GM12874 (cell line): ENCODE data around the gene MTG1.

ENCODE experiments used
- TF ChIP-seq, protein P1 (sequence below): IDR thresholded peaks from 2 replicates; pipeline ENCODE4 v1.5.1; 2011; ENCODE audit warnings: low read depth, mild to moderate bottlenecking, control low read depth, low read length, moderate library complexity; ENCODE audit not compliant: insufficient read depth

The MTG1 gene

DNA sequence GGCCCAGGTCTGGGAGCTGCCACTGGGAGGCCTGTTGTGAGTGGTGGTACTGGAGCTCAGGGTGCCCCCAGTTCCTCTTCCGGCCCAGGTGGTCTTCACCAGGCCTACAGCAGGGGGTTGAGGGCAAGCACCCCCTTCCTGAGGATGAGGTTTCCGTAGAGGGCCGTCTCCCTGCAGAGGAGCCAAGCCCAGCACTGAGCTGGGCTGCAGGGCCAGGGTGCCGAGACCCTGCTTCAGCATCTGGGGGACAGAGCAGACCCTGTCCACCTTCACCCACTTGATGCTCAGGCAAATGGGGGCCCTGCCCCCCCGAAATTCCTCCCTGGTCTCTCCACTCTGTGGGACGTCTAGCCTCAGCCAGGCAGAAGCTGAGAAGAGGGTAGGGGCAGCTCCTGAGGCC is 38.7 kb upstream of the MTG1 start:
- TF ChIP-seq, protein P1, sequence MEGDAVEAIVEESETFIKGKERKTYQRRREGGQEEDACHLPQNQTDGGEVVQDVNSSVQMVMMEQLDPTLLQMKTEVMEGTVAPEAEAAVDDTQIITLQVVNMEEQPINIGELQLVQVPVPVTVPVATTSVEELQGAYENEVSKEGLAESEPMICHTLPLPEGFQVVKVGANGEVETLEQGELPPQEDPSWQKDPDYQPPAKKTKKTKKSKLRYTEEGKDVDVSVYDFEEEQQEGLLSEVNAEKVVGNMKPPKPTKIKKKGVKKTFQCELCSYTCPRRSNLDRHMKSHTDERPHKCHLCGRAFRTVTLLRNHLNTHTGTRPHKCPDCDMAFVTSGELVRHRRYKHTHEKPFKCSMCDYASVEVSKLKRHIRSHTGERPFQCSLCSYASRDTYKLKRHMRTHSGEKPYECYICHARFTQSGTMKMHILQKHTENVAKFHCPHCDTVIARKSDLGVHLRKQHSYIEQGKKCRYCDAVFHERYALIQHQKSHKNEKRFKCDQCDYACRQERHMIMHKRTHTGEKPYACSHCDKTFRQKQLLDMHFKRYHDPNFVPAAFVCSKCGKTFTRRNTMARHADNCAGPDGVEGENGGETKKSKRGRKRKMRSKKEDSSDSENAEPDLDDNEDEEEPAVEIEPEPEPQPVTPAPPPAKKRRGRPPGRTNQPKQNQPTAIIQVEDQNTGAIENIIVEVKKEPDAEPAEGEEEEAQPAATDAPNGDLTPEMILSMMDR, result no peak

DNA sequence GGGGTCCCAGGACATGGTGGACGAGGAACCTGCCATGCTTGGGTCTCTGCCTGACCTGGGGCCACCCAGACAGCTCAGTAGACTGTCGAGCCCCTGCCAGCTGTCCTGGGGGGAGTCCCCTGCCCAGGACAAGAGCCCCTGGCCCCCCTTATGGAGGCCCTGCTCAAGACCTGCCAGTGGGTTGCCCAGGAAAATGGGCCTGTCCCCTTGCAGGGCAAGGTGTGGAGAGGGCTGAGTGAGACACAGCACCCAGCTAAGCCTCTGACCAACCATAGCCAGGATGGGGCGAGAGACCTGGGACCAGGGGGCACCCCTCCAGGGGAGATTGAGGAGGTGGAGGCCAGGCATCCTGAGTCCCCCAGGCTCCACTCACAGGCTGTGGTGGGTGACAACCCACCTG is 38.0 kb upstream of the MTG1 start:
- TF ChIP-seq, protein P1, result no peak

DNA sequence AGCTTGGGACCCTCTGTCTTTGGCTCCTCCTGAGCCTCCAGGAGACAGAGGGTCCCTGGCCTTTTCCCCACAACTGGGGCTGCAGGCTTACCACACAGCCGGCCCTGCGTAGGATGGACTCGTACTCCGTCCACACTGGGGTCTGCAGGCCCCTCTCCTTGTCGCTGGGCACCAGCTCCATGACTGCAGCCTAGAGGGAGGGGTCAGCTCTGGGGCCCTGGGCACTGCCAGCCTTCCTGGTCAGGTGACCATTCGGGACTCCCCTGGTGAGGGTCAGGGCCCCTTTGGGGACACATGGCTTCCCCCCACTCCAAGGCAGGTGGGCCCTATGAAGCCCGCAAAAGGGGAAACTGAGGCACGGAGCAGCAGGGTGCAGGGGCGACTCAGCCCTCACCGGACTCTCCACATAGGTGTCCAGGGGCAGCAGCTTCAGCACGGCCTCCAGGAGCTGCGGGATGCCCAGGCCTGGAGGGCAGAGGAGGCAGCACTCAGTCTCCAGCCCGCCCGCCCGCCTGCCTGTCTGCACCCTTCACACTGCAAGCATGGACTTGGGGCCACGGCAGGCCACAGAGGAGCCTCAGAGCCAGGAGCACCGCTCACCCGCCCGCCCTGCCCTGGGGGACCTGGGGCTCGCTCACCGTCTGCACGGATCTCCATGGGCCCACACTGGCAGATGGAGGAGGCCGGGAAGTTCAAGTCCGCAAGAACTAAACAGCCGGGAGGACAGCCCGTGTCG is 37.2 kb upstream of the MTG1 start:
- TF ChIP-seq, protein P1, result no peak

DNA sequence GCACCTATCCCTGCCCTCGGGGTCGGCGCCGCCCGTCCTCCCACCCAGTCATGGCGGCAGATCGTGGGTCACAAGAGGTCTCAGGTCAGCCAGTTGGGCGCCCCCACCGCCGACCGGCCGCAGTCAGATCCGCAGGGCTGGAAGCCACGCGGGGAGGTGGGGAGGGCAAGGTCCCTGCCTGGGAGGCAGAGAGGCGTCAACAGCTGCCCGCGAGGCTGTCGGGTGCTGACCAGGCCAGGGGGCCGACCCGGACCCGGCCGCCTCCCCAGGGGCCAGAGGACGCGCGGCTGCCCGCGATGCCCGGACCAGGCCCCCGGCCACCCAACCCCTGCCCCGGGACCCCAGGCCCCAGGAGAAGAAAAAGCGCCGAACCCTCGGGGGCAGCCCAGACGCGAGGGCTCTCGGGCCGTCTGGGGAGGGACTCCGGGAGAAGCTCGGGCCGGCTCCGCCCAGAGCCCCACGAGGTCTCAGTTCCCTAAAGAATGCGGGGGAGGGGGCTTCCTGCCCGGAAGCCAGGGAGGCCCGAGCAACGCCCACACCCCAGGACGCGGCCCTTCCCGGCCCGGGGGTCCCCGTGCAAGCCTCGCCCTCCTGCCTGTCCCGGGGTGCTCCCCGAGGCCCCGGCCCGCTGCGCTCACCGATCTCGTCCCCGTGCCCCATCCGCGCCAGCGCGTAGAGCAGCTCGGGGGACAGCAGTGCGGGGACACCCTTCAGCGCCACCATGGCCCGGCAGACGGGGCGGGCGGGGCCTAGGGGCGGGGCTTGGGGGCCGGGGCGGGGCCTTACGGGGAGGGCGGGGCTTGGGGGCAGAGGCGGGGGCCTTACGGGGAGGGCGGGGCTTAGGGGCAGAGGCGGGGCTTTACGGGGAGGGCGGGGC is 36.4 kb upstream of the MTG1 start, which contains the start of gene FUOM:
FUOM (minus strand) TSS at position 735 of the 877 bp plus-strand sequence; CDS start at position 723, 12 bp downstream.
- TF ChIP-seq, protein P1, result no peak

DNA sequence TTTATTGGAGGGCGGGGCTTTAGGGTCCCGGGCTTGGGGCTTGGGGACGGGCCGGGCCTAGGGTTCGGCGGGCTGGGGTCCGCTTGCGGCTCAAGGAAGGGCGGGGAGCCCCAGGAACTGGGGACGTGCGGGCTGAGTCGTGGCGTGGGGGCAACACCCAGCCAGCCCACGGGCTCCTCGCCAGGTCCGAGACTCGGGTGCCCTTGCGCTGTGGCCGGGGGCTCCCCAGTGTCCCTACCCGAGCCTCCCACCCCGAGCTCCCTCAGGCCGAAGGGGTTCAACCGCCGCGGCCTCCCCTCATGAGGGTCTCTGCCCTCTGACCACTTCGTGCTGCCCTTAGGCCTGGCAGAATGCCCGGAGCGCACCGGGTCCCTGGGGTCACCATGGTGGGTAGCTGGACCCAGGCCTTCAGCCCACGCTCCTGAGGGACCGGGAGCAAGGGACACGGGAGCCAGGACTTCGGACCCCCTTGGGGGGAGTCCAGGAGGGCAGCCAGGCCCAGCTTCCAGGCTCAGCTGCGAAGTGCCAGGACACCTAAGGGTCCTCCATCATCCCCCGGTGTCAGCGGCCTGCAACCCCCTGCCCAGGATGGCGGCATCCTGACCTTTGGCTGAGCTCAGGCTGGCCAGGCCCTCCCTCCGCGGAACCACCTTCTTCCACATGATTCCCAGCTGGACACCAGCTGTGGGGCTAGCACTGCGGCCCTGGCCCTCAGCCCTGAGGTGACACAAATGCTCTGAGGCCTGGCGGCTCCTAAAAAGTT is 35.6 kb upstream of the MTG1 start:
- TF ChIP-seq, protein P1, result no peak

DNA sequence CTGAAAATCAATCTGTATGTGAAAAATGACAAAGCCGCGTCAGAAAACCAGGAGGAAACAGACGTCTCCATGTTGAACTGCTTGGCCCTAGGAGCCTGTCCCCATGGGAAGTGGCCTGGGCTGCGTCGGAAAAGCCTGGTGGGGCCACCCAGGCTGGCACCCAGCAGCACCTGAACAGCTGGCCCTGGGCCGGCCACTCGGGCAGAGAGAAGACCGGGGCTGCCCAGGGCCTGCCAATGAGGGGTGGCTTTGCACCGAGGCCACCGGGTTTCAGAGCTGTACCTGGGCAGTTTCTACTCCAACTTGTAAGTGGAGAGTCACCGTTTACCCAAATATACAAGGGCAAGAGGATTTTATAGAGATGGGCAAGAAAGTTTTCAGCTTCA is 35.0 kb upstream of the MTG1 start:
- TF ChIP-seq, protein P1, result no peak

DNA sequence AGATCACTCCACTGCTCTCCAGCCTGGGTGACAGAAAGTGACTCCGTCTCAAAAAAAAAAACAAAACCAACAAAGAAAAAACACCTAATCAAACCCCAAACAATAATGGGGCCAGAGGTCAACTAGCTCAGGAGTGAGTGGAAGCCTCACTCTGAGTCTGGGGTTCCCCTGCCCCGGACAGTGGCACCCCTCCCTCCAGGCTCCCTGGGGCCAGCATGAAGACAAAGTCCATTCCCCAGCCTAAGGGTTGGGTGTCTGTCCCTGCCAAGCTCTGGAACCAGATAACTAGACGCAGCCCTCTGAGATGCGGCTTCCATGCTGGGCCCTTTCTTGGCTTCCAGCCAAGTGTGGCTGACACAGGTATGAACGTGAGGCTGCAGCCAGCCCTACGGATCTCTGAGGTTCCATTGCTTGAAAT is 34.4 kb upstream of the MTG1 start:
- TF ChIP-seq, protein P1, result no peak
